HCT116 (cell line): Measurements from ENCODE around the gene SPATA1. TPM values are rescaled to one million over a fixed set of nuclear protein-coding genes. Genes with fewer than 3 reads are reported as not detected.
A peak's percentile ranks its signal among the peaks of the same experiment; 100 is the strongest.

Experiments
- ATAC-seq: fragments of 200-7000 bp; cut with Tn5 transposase; 2 replicates; pipeline ENCODE4 v1.9.1; 2020; ENCODE audit warnings: mild to moderate bottlenecking, moderate library complexity
- BruUV-seq: library from RNA; stranded (reverse); fragments of 400-500 nt; replicated peaks from 2 replicates; lab custom pipeline; 2021; lab: Mats Ljungman, UMichigan
- CTCF ChIA-PET: fragments of 300-600 bp; sonication (Branson Sonifier 250); formaldehyde crosslinking; loops from one replicate; lab custom pipeline; 2021; ENCODE audit warnings: antibody characterized with exemption; lab: Charles Lee
- POLR2A ChIA-PET: fragments of 300-600, 350-600 bp; sonication (Branson Sonifier 250); formaldehyde crosslinking; loops from one replicate; lab custom pipeline; 2021; ENCODE audit warnings: antibody characterized with exemption; lab: Charles Lee
- RAD21 ChIA-PET, 2 experiments: fragments of 300-600 bp; sonication (Branson Sonifier 250); formaldehyde crosslinking; loops; one replicate each; lab custom pipeline; 2023; ENCODE audit warnings: low total read pairs in 2 of 2; ENCODE audit not compliant: uncharacterized antibody in 2 of 2, unreplicated experiment in 2 of 2, low non-redundant PET in 1 of 2; lab: Charles Lee
- DNase-seq: peaks from one replicate; pipeline ENCODE4 v3.0.0-alpha.2; 2010; ENCODE audit warnings: low read depth, low spot score
- H2AFZ ChIP-seq: fragments of 200-600 bp; shearing (Covaris generic), sonication (generic); 2 replicates; pipeline ENCODE4 v1.6.1; 2017; ENCODE audit warnings: low read depth, mixed run types, mixed read lengths, antibody characterized with exemption, low read length; ENCODE audit not compliant: poor library complexity, severe bottlenecking
- H3K27ac ChIP-seq: 2 replicates; pipeline ENCODE4 v1.5.1; 2012; ENCODE audit warnings: low read depth, low read length
- H3K27me3 ChIP-seq: fragments of 200-600 bp; sonication (generic); 2 replicates; pipeline ENCODE4 v1.6.1; 2016; ENCODE audit warnings: mixed run types, low read length, mixed read lengths; ENCODE audit not compliant: insufficient read depth
- H3K36me3 ChIP-seq, 2 experiments: fragments of 200-500 bp in 1 of 2; fragments of 200-600 bp in 1 of 2; sonication (Bioruptor generic) in 1 of 2; sonication (generic) in 1 of 2; 2 replicates each; pipeline versions ENCODE4 v1.5.1 to v1.6.1; 2014 to 2016; ENCODE audit warnings: low read length in 2 of 2, inconsistent platforms in 1 of 2, mixed read lengths in 1 of 2, mixed run types in 1 of 2; ENCODE audit not compliant: insufficient read depth in 2 of 2, control insufficient read depth in 1 of 2
- H3K4me1 ChIP-seq, 2 experiments: fragments of 200-600 bp in 1 of 2; sonication (generic) in 1 of 2; 2 replicates each; pipeline versions ENCODE4 v1.5.1 to v1.6.1; 2012 to 2017; ENCODE audit warnings: low read length in 2 of 2, inconsistent platforms in 1 of 2, mild to moderate bottlenecking in 1 of 2, mixed read lengths in 1 of 2, mixed run types in 1 of 2, moderate library complexity in 1 of 2; ENCODE audit not compliant: insufficient read depth in 2 of 2, control insufficient read depth in 1 of 2
- H3K4me2 ChIP-seq: fragments of 200-600 bp; sonication (generic); 2 replicates; pipeline ENCODE4 v1.6.1; 2017; ENCODE audit warnings: mixed run types, low read length, mixed read lengths
- H3K4me3 ChIP-seq, 2 experiments: fragments of 200-600 bp in 1 of 2; sonication (generic) in 1 of 2; replicated peaks in 1 of 2; 2 replicates each; pipeline ENCODE4 v1.5.1; 2011 to 2016; ENCODE audit warnings: low read length in 2 of 2, control low read depth in 1 of 2, low read depth in 1 of 2, mild to moderate bottlenecking in 1 of 2, mixed read lengths in 1 of 2, mixed run types in 1 of 2
- H3K79me2 ChIP-seq: fragments of 200-600 bp; sonication (generic); 2 replicates; pipeline ENCODE4 v1.6.1; 2017; ENCODE audit warnings: mild to moderate bottlenecking, mixed run types, low read length, moderate library complexity, mixed read lengths; ENCODE audit not compliant: insufficient read depth
- H3K9ac ChIP-seq: fragments of 200-600 bp; sonication (generic); 2 replicates; pipeline ENCODE4 v1.6.1; 2016; ENCODE audit warnings: low read length, mixed read lengths
- H3K9me2 ChIP-seq: fragments of 200-600 bp; sonication (generic), shearing (Covaris generic); 2 replicates; pipeline ENCODE4 v1.6.1; 2017; ENCODE audit warnings: mixed run types, mild to moderate bottlenecking, moderate library complexity; ENCODE audit not compliant: insufficient read depth
- H3K9me3 ChIP-seq, 2 experiments: fragments of 200-500 bp in 1 of 2; fragments of 200-600 bp in 1 of 2; sonication (Bioruptor generic) in 1 of 2; sonication (generic) in 1 of 2; 2 replicates each; pipeline ENCODE4 v1.6.1; 2014 to 2017; ENCODE audit warnings: low read length in 2 of 2, mixed read lengths in 2 of 2, inconsistent platforms in 1 of 2, low read depth in 1 of 2, mild to moderate bottlenecking in 1 of 2, mixed run types in 1 of 2, moderate library complexity in 1 of 2; ENCODE audit not compliant: control insufficient read depth in 1 of 2, insufficient read depth in 1 of 2
- H4K20me1 ChIP-seq: fragments of 200-600 bp; sonication (generic), shearing (Covaris generic); 2 replicates; pipeline ENCODE4 v1.6.1; 2017; ENCODE audit warnings: mixed run types, mild to moderate bottlenecking, moderate library complexity; ENCODE audit not compliant: insufficient read depth
- CEBPB ChIP-seq: IDR thresholded peaks from 2 replicates; pipeline ENCODE4 v1.6.1; 2012; ENCODE audit warnings: low read depth
- EGR1 ChIP-seq: IDR thresholded peaks from 2 replicates; pipeline ENCODE4 v1.6.1; 2012; ENCODE audit warnings: low read depth
- FOSL1 ChIP-seq: IDR thresholded peaks from 2 replicates; pipeline ENCODE4 v1.6.1; 2012; ENCODE audit warnings: low read depth
- JUND ChIP-seq: IDR thresholded peaks from 2 replicates; pipeline ENCODE4 v1.6.1; 2012
- RAD21 ChIP-seq: IDR thresholded peaks from 2 replicates; pipeline ENCODE4 v1.6.1; 2012; ENCODE audit warnings: low read depth, mild to moderate bottlenecking
- REST ChIP-seq: IDR thresholded peaks from 2 replicates; pipeline ENCODE4 v1.6.1; 2012; ENCODE audit warnings: low read depth
- SP1 ChIP-seq: IDR thresholded peaks from 2 replicates; pipeline ENCODE4 v1.6.1; 2012; ENCODE audit warnings: low read depth
- SRF ChIP-seq: IDR thresholded peaks from 2 replicates; pipeline ENCODE4 v1.6.1; 2012; ENCODE audit warnings: low read depth
- intact Hi-C: fragments of 100-400 bp; cut with micrococcal nuclease; formaldehyde crosslinking; loops from 2 replicates; pipeline ENCODE4 v1.10.0; 2022
- total RNA-seq: library from RNA; stranded (reverse); gene quantifications from one replicate; pipeline ENCODE4 v1.2.1, GENCODE V29; 2021; ENCODE audit not compliant: unreplicated experiment

The SPATA1 gene
- total RNA-seq, 1 experiment from 2014 or later = 3.1 TPM

- Histone ChIP-seq H3K9ac (no peak overlapping the region), H2AFZ (no peak overlapping the region), H3K4me1 (peaks cover 14 to 44% of the 10 kb centered on the region in 2 experiments), H3K27ac (no peak overlapping the region), H4K20me1 (no peaks in the 10 kb centered on the region), H3K4me3 (no peak overlapping the region), H3K27me3 (no peaks in the 10 kb centered on the region), H3K79me2 (peaks cover 27% of the 10 kb centered on the region), H3K36me3 (peaks cover 6 to 14% of the 10 kb centered on the region in 2 experiments), H3K4me2 (peak overlapping the region; percentile 32; the same call in 1 of the 2 replicates), H3K9me3 (no peaks in the 10 kb centered on the region), H3K9me2 (no peaks in the 10 kb centered on the region)
- RAD21 ChIA-PET = no interaction called here
- intact Hi-C loops = no loop called here
- ATAC-seq (no peak), DNase-seq (no peak)
- BruUV-seq = no TSS peak
- CTCF ChIA-PET = no interaction called here
- POLR2A ChIA-PET = no interaction called here
- TF ChIP-seq EGR1 (no peak), SRF (no peak), CEBPB (0 out of 2 replicates have a peak, but pooled peaks have one; percentile 16), RAD21 (no peak), SP1 (no peak)
These were observed 64.4 kb downstream of the SPATA1 start for GRCh38 chr1:84570436-84571149.

DNA sequence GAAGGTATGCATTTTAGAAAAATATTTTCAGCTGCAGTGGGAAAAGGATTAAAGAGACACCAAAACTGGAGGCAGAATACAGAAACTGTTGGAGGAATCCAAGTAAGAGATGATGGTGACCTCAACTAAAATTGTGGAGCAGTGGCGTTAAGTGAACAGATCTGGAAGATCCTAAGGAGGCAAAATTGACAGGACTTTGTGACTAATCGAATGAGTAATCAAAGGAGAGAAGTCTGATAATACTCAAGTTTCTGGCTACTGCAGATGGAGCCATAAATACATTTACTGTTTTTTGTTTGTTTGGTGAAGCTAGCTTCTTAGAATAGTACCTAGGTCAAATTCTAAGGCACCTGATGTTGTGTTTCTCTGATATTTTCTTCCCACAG is 65.0 kb downstream of the SPATA1 start:
- peak overlapping the region; percentile 32 for H3K4me2 ChIP-seq
- H3K9me2 ChIP-seq = no peaks in the 10 kb centered on the region
- DNase-seq = no peak
- no peak overlapping the region for H2AFZ ChIP-seq
- H4K20me1 ChIP-seq = no peaks in the 10 kb centered on the region
- BruUV-seq = no TSS peak
- TF ChIP-seq CEBPB (no peak), REST (no peak), JUND (peak; percentile 22; the same call in 1 of the 2 replicates), FOSL1 (peak; percentile 47)
- no peak overlapping the region for H3K9ac ChIP-seq
- intact Hi-C loops = no loop called here
- no peak for ATAC-seq
- ChIA-PET CTCF (no interaction called here), RAD21 (no interaction called here), POLR2A (no interaction called here)
- peaks cover 3 to 13% of the 10 kb centered on the region in 2 experiments for H3K36me3 ChIP-seq
- H3K4me3 ChIP-seq = no peak overlapping the region
- no peaks in the 10 kb centered on the region for H3K9me3 ChIP-seq
- peaks cover 27% of the 10 kb centered on the region for H3K79me2 ChIP-seq
- H3K27me3 ChIP-seq = no peaks in the 10 kb centered on the region
- H3K4me1 ChIP-seq = peaks cover 14 to 44% of the 10 kb centered on the region in 2 experiments
- H3K27ac ChIP-seq = no peak overlapping the region; the same call in 1 of the 2 replicates
